H1 (cell line): ENCODE measurements around the gene POU2F2. TPM values are rescaled to one million over a fixed set of nuclear protein-coding genes. Genes with fewer than 3 reads are reported as not detected.
A peak's percentile ranks its signal among the peaks of the same experiment; 100 is the strongest.

Experiments used
- CTCF ChIA-PET: fragments of 300-600 bp; sonication (Branson Sonifier 250); formaldehyde crosslinking; loops from one replicate; lab custom pipeline; 2021; ENCODE audit not compliant: partially characterized antibody; lab: Charles Lee
- POLR2A ChIA-PET: fragments of 300-600 bp; sonication (Branson Sonifier 250); formaldehyde crosslinking; loops from one replicate; lab custom pipeline; 2021; ENCODE audit warnings: inconsistent platforms; ENCODE audit not compliant: partially characterized antibody; lab: Charles Lee
- DNase-seq, 2 experiments: peaks; one replicate each; pipeline versions ENCODE4 v3.0.0 to v3.0.0-alpha.2; 2010 to 2022; ENCODE audit warnings: low spot score in 2 of 2, low read depth in 1 of 2, mixed read lengths in 1 of 2
- FAIRE-seq: peaks from 2 replicates; lab custom pipeline; 2011; peaks lifted over from hg19 to GRCh38; lab: Jason Lieb, UNC
- H2AFZ ChIP-seq: 2 replicates; pipeline ENCODE4 v1.8.1; 2012; ENCODE audit warnings: low read length, inconsistent platforms
- H2AK5ac ChIP-seq: 2 replicates; pipeline ENCODE4 v1.6.1; 2013; ENCODE audit warnings: low read depth, low read length
- H2BK120ac ChIP-seq: replicated peaks from 2 replicates; pipeline ENCODE3; 2013; ENCODE audit warnings: low read depth, low read length, inconsistent platforms
- H2BK12ac ChIP-seq: 2 replicates; pipeline ENCODE4 v1.6.1; 2013; ENCODE audit warnings: low read depth, low read length
- H2BK15ac ChIP-seq: 2 replicates; pipeline ENCODE4 v1.6.1; 2013; ENCODE audit warnings: low read length
- H2BK20ac ChIP-seq: 2 replicates; pipeline ENCODE4 v1.6.1; 2013; ENCODE audit warnings: low read length
- H2BK5ac ChIP-seq: 2 replicates; pipeline ENCODE4 v1.6.1; 2013; ENCODE audit warnings: low read depth, low read length
- H3K14ac ChIP-seq: 2 replicates; pipeline ENCODE4 v1.6.1; 2013; ENCODE audit warnings: inconsistent platforms; ENCODE audit not compliant: insufficient read length
- H3K18ac ChIP-seq: 2 replicates; pipeline ENCODE4 v1.6.1; 2013; ENCODE audit warnings: low read length; ENCODE audit errors: extremely low read depth
- H3K23ac ChIP-seq: 2 replicates; pipeline ENCODE4 v1.6.1; 2013; ENCODE audit warnings: inconsistent platforms; ENCODE audit not compliant: insufficient read length
- H3K23me2 ChIP-seq: 2 replicates; pipeline ENCODE4 v1.6.1; 2013; ENCODE audit warnings: low read depth, low read length
- H3K27ac ChIP-seq: 2 replicates; pipeline ENCODE4 v1.6.1; 2011; ENCODE audit warnings: low read depth, low read length, inconsistent platforms
- H3K27me3 ChIP-seq, 4 experiments: replicated peaks in 1 of 4; 1 replicate in 1 of 4; 2 replicates in 3 of 4; pipeline versions ENCODE4 v1.6.1 to v1.8.1; 2011 to 2013; ENCODE audit warnings: low read length in 3 of 4, mild to moderate bottlenecking in 3 of 4, inconsistent platforms in 2 of 4, mixed read lengths in 2 of 4, moderate library complexity in 1 of 4; ENCODE audit not compliant: control insufficient read depth in 3 of 4, insufficient read depth in 3 of 4; ENCODE audit errors: extremely low read depth in 1 of 4
- H3K36me3 ChIP-seq, 4 experiments: 2 replicates each; pipeline versions ENCODE4 v1.6.1 to v1.8.1; 2011 to 2013; ENCODE audit warnings: mild to moderate bottlenecking in 4 of 4, low read length in 3 of 4, moderate library complexity in 2 of 4, control low read depth in 1 of 4, inconsistent platforms in 1 of 4; ENCODE audit not compliant: insufficient read depth in 4 of 4, control insufficient read depth in 2 of 4
- H3K4ac ChIP-seq: replicated peaks from 2 replicates; pipeline ENCODE3; 2013; ENCODE audit warnings: low read length, low read depth, mixed read lengths, inconsistent platforms; ENCODE audit not compliant: insufficient read length
- H3K4me1 ChIP-seq, 4 experiments: replicated peaks in 1 of 4; 1 replicate in 1 of 4; 2 replicates in 3 of 4; pipeline versions ENCODE4 v1.6.1 to v1.8.1; 2011 to 2013; ENCODE audit warnings: low read length in 3 of 4, inconsistent platforms in 2 of 4, mixed read lengths in 1 of 4; ENCODE audit not compliant: insufficient read depth in 4 of 4, control insufficient read depth in 3 of 4
- H3K4me2 ChIP-seq, 2 experiments: 2 replicates each; pipeline versions ENCODE4 v1.6.1 to v1.8.1; 2011 to 2013; ENCODE audit warnings: low read depth in 2 of 2, low read length in 2 of 2, control low read depth in 1 of 2, inconsistent platforms in 1 of 2, mild to moderate bottlenecking in 1 of 2; ENCODE audit not compliant: insufficient read depth in 1 of 2
- H3K4me3 ChIP-seq, 4 experiments: fragments of 200-600, 300-600 bp in 1 of 4; sonication (generic), shearing (Covaris generic), sonication (Bioruptor Twin) in 1 of 4; 2 replicates each; pipeline versions ENCODE4 v1.5.1 to v1.8.1; 2011 to 2016; ENCODE audit warnings: low read length in 4 of 4, low read depth in 3 of 4, control low read depth in 2 of 4, inconsistent platforms in 2 of 4, mild to moderate bottlenecking in 2 of 4, mixed read lengths in 1 of 4, moderate library complexity in 1 of 4; ENCODE audit not compliant: insufficient read depth in 2 of 4; ENCODE audit errors: extremely low read depth in 1 of 4
- H3K56ac ChIP-seq: replicated peaks from 2 replicates; pipeline ENCODE3; 2013; ENCODE audit warnings: low read depth, mild to moderate bottlenecking, mixed read lengths, low read length, inconsistent platforms; ENCODE audit not compliant: insufficient read length
- H3K79me1 ChIP-seq: 2 replicates; pipeline ENCODE4 v1.6.1; 2013; ENCODE audit warnings: low read depth, low read length, control low read depth
- H3K79me2 ChIP-seq, 2 experiments: 2 replicates each; pipeline versions ENCODE4 v1.6.1 to v1.8.1; 2012 to 2013; ENCODE audit warnings: low read length in 2 of 2, mild to moderate bottlenecking in 2 of 2, inconsistent platforms in 1 of 2; ENCODE audit not compliant: insufficient read depth in 2 of 2, control insufficient read depth in 1 of 2
- H3K9ac ChIP-seq, 4 experiments: replicated peaks in 1 of 4; 1 replicate in 1 of 4; 2 replicates in 3 of 4; pipeline versions ENCODE4 v1.6.1 to v1.8.1; 2011 to 2013; ENCODE audit warnings: low read depth in 3 of 4, low read length in 3 of 4, control low read depth in 2 of 4, mild to moderate bottlenecking in 2 of 4, moderate library complexity in 2 of 4, inconsistent platforms in 1 of 4; ENCODE audit errors: extremely low read depth in 1 of 4
- H3K9me3 ChIP-seq, 2 experiments: 2 replicates each; pipeline versions ENCODE4 v1.6.1 to v1.8.1; 2012 to 2013; ENCODE audit warnings: mild to moderate bottlenecking in 2 of 2, moderate library complexity in 2 of 2, control low read depth in 1 of 2, inconsistent platforms in 1 of 2, low read depth in 1 of 2, low read length in 1 of 2, mixed read lengths in 1 of 2; ENCODE audit not compliant: insufficient read depth in 2 of 2
- H4K20me1 ChIP-seq, 2 experiments: replicated peaks in 1 of 2; 2 replicates each; pipeline versions ENCODE3 to v1.8.1; 2011 to 2013; ENCODE audit warnings: inconsistent platforms in 2 of 2, low read length in 2 of 2, mild to moderate bottlenecking in 1 of 2; ENCODE audit not compliant: insufficient read depth in 2 of 2, control insufficient read depth in 1 of 2
- H4K5ac ChIP-seq: 2 replicates; pipeline ENCODE4 v1.6.1; 2013; ENCODE audit warnings: low read length, low read depth, mixed read lengths, inconsistent platforms; ENCODE audit not compliant: insufficient read length
- H4K8ac ChIP-seq: 2 replicates; pipeline ENCODE4 v1.8.0; 2013; ENCODE audit warnings: mild to moderate bottlenecking, moderate library complexity, low read length, inconsistent platforms; ENCODE audit not compliant: insufficient read depth; ENCODE audit errors: extremely low read depth
- H4K91ac ChIP-seq: replicated peaks from 2 replicates; pipeline ENCODE3; 2013; ENCODE audit warnings: low read length, mixed read lengths, inconsistent platforms; ENCODE audit not compliant: insufficient read length
- CBX8 ChIP-seq: fragments of 300-800, 300-1000 bp; sonication (generic); IDR thresholded peaks from 2 replicates; pipeline ENCODE4 v1.7.1; 2016; ENCODE audit warnings: low read depth, low read length, borderline replicate concordance
- HDAC2 ChIP-seq, 2 experiments: fragments of 300-600 bp in 1 of 2; sonication (generic) in 1 of 2; IDR thresholded peaks; 2 replicates each; pipeline ENCODE4 v1.6.1; 2011 to 2012; ENCODE audit warnings: low read depth in 2 of 2, low read length in 2 of 2, mild to moderate bottlenecking in 2 of 2, moderate library complexity in 2 of 2, borderline replicate concordance in 1 of 2, inconsistent platforms in 1 of 2
- PHF8 ChIP-seq: fragments of 200-600 bp; sonication (generic); conservative IDR thresholded peaks from 2 replicates; pipeline ENCODE4 v1.7.1; 2012; ENCODE audit warnings: low read depth, mild to moderate bottlenecking, inconsistent platforms, low read length, moderate library complexity
- POLR2A ChIP-seq, 2 experiments: IDR thresholded peaks; 1 replicate in 1 of 2; 2 replicates in 1 of 2; pipeline ENCODE4 v1.6.1; 2011; ENCODE audit warnings: low read depth in 2 of 2, low read length in 2 of 2, mild to moderate bottlenecking in 2 of 2; ENCODE audit errors: control extremely low read depth in 1 of 2
- RBBP5 ChIP-seq: IDR thresholded peaks from 2 replicates; pipeline ENCODE4 v1.7.1; 2012; ENCODE audit warnings: low read depth, mild to moderate bottlenecking, inconsistent platforms, low read length, moderate library complexity, borderline replicate concordance
- SRF ChIP-seq: IDR thresholded peaks from 2 replicates; pipeline ENCODE4 v1.6.1; 2011; ENCODE audit warnings: mild to moderate bottlenecking, low read depth, low read length, moderate library complexity
- SUZ12 ChIP-seq: fragments of 200-600 bp; sonication (generic); IDR thresholded peaks from 2 replicates; pipeline ENCODE4 v1.6.1; 2012; ENCODE audit warnings: mild to moderate bottlenecking, inconsistent platforms, low read length, moderate library complexity, mixed read lengths
- WGBS, 2 experiments: shearing (Covaris generic) in 1 of 2; methylation state at CpG; one replicate each; pipeline versions ENCODE4 v1.1.6 to v1.1.7; 2013 to 2015; ENCODE audit warnings: low lambda C conversion rate in 2 of 2, mixed read lengths in 2 of 2, inconsistent platforms in 1 of 2, low coverage in 1 of 2, missing lambda C conversion rate in 1 of 2; ENCODE audit not compliant: insufficient replicate concordance in 2 of 2, insufficient coverage in 1 of 2, insufficient read length in 1 of 2; ENCODE audit errors: extremely low coverage in 1 of 2, missing lambda C conversion rate in 1 of 2; 5-methylcytosine and 5-hydroxymethylcytosine counted together
- polyA plus RNA-seq, 7 experiments: library from polyadenylated mRNA; depleted of rRNA in 3 of 7; stranded (reverse) in 5 of 7; unstranded in 2 of 7; fragments of >200 nt in 5 of 7; fragments of 200-250 nt in 2 of 7; gene quantifications; 1 replicate in 5 of 7; 2 replicates in 1 of 7; 4 replicates in 1 of 7; pipeline versions ENCODE4 v1.2.1 to v1.2.3, GENCODE V29; 2011 to 2013; ENCODE audit warnings: missing spikeins in 2 of 7, mixed read lengths in 2 of 7
- total RNA-seq: library from RNA; stranded (reverse); fragmentation: NEBNext Ultra II Directional; extraction: Animal tissue kit (Norgen Biotek cat#: 25700); gene quantifications from 2 replicates; pipeline ENCODE4 v1.2.1, GENCODE V29; 2021

The POU2F2 gene
- total and polyA plus RNA-seq, 2 of the 8 experiments (the other 6 are each of a cell fraction or from before 2014, with no cell fraction given), result 5.0 to 6.1 TPM

DNA sequence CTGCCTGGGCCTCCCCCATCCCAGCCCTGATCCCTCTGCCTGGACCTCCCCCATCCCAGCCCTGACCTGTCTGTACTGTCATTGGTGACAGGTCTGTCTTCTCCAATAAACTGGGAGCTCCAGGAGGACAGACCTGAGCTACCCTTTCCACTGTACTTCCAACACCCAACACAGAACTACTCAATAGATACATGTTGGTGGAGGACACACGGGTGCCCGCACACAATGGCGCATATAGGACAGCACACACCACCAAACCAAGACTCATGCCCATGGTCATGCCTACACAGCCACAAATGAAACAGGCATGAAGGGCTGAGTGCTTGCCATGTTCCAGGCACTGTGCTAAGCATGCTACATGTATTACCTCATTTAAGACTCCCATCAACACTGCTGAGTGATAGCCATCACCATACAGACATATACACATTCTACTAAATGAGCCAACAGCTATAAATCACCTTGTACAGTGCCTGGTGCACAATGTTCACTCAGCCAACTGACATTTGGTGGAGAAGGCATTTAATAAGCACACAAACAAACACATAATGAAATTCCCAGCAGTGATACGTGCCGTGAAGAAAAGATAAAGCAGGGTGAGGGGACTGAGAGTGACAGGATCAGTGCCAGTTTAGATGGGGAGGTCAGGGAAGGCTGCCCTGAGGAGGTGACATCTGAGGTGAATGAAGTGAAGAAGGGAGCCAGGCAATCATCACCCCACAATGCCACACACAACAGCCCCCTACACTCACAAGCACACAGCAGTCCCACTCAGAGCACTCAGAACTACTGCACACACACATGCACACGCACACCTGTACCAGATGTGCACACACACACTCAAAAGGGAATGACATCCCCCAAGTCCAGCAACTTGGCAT is 857 bp downstream of the POU2F2 start:
- WGBS, 2 experiments, result 76% methylated on average over 6 of the region's 6 CpGs; no CpG with 5 or more reads in 1 of the 2 experiments
- no peak overlapping the region for H4K8ac ChIP-seq
- no peak overlapping the region for H4K5ac ChIP-seq
- H3K23me2 ChIP-seq, result peaks cover 3% of the 10 kb centered on the region; the same call in 1 of the 2 replicates
- no peaks in the 10 kb centered on the region for H3K79me2 ChIP-seq
- H2AK5ac ChIP-seq, result no peak overlapping the region
- H3K18ac ChIP-seq, result 0 out of 2 replicates have a peak overlapping the region, but pooled peaks have one; percentile 21
- H3K14ac ChIP-seq, result no peak overlapping the region
- POLR2A ChIA-PET, result interaction anchor here (0.7 to 1.9 kb wide), 4 partner anchors 16 to 64 kb away, joined by 3 to 6 read pairs (median 5); no protein-coding TSS in a partner anchor
- H2AFZ ChIP-seq, result no peak overlapping the region
- H2BK120ac ChIP-seq, result no peak overlapping the region
- H3K56ac ChIP-seq, result no peak overlapping the region
- H2BK20ac ChIP-seq, result no peak overlapping the region
- no peak for DNase-seq
- no peaks in the 10 kb centered on the region for H3K79me1 ChIP-seq
- FAIRE-seq, result no peak
- no peak overlapping the region; the same call in 1 of the 2 replicates for H2BK12ac ChIP-seq
- no peak overlapping the region for H3K4ac ChIP-seq
- H3K27me3 ChIP-seq, result peaks cover 0 to 17% (median 8%) of the 10 kb centered on the region in 4 experiments; a peak in 5 of 7 replicates
- TF ChIP-seq HDAC2 (IDR thresholded peaks at IDR 0.05; ENCODE audit: borderline replicate concordance in 1 of 2, low read depth in 2 of 2, low read length in 2 of 2) (no peak), SRF (no peak), CBX8 (no peak), RBBP5 (no peak), SUZ12 (peak; percentile 3; the same call in 1 of the 2 replicates), PHF8 (no peak), POLR2A (IDR thresholded peaks at IDR 0.05; ENCODE audit: control extremely low read depth in 1 of 2, low read depth in 2 of 2, low read length in 2 of 2) (no peak)
- TF ChIP-seq, all 59 proteins: peak for 1
- Histone ChIP-seq H4K91ac (peak overlapping the region; percentile 83), H2BK15ac (peak overlapping the region; percentile 47; the same call in 1 of the 2 replicates), H3K23ac (no peak overlapping the region), H3K4me2 (peak overlapping the region; percentile 33 to 85), H3K4me3 (peak overlapping the region; percentile 24 to 60 (median 52); a peak in 6 of 8 replicates), H3K4me1 (peaks cover 3 to 12% (median 9%) of the 10 kb centered on the region in 4 experiments; a peak in 6 of 7 replicates), H3K9ac (no peak overlapping the region), H4K20me1 (peaks cover 0 to 2% of the 10 kb centered on the region in 2 experiments), H3K36me3 (no peaks in the 10 kb centered on the region), H2BK5ac (0 out of 2 replicates have a peak overlapping the region, but pooled peaks have one; percentile 38), H3K27ac (no peak overlapping the region), H3K9me3 (no peaks in the 10 kb centered on the region)
- CTCF ChIA-PET, result interaction anchor here (0.7 to 10.9 kb wide), 11 partner anchors 7 to 148 kb away, joined by 3 to 159 read pairs (median 6); no protein-coding TSS in a partner anchor
